ENCODE measurements around the gene PCBP2. TPM values are rescaled to one million over a fixed set of nuclear protein-coding genes. Genes with fewer than 3 reads are reported as not detected.
A peak's percentile ranks its signal among the peaks of the same experiment; 100 is the strongest.

PCBP2 gene
- total and polyA plus RNA-seq, 2 donors (not counting 1 experiment from before 2014, with no cell fraction given) = 271 to 315 TPM

GRCh38 chr12:53500776-53501614 lies 49.1 kb downstream of the PCBP2 start, which contains the start of gene TARBP2:
TSS of gene TARBP2 (plus strand) at chr12:53501283. CDS start at chr12:53501409, 126 bp downstream.
- Histone ChIP-seq H3K9me3 (ENCODE audit: control insufficient read depth, insufficient read depth, low read depth, low read length) (no peaks in the 10 kb centered on the region), H2AFZ (ENCODE audit: low read length) (peak within 1 kb of the TSS; percentile 87), H3K36me3 (ENCODE audit: control insufficient read depth, insufficient read depth, low read length) (peaks cover 20% of the 10 kb centered on the region), H3K27me3 (ENCODE audit: control insufficient read depth, insufficient read depth, low read length) (no peaks in the 10 kb centered on the region), H4K20me1 (ENCODE audit: control insufficient read depth, extremely low read depth, insufficient read depth, low read length) (no peaks in the 10 kb centered on the region), H3K4me1 (ENCODE audit: control insufficient read depth, extremely low read depth, insufficient read depth, low read length) (peaks cover 24% of the 10 kb centered on the region), H3K27ac (ENCODE audit: insufficient read depth, low read length) (peak within 1 kb of the TSS; percentile 93), H3K4me2 (ENCODE audit: extremely low read depth, insufficient read depth, low read length) (peak within 1 kb of the TSS; percentile 100), H3K9ac (ENCODE audit: insufficient read depth, low read length) (peak within 1 kb of the TSS; percentile 90), H3K79me2 (ENCODE audit: control insufficient read depth, insufficient read depth, low read length) (peaks cover 36% of the 10 kb centered on the region), H3K4me3 (replicated peaks in 1 of 4; ENCODE audit: control extremely low read depth in 1 of 4, insufficient read depth in 1 of 4, low read depth in 3 of 4, low read length in 4 of 4) (peak within 1 kb of the TSS; percentile 72 to 96 (median 80))
- peak; percentile 99 to 100 for DNase-seq (ENCODE audit: low read depth in 2 of 2)
- TF ChIP-seq CTCF (conservative IDR thresholded peaks at IDR 0.05 in 1 of 2, IDR thresholded peaks at IDR 0.05 in 1 of 2; ENCODE audit: low read depth in 1 of 2, low read length in 2 of 2) (no peak), EZH2 (IDR thresholded peaks at IDR 0.05; ENCODE audit: low read length, missing control alignments) (no peak)

- Histone ChIP-seq H3K4me3 (replicated peaks in 1 of 4; ENCODE audit: control extremely low read depth in 1 of 4, insufficient read depth in 1 of 4, low read depth in 3 of 4, low read length in 4 of 4) (peak overlapping the region; percentile 72 to 96 (median 80)), H3K4me1 (ENCODE audit: control insufficient read depth, extremely low read depth, insufficient read depth, low read length) (peaks cover 26% of the 10 kb centered on the region), H3K9ac (ENCODE audit: insufficient read depth, low read length) (peak overlapping the region; percentile 90), H3K79me2 (ENCODE audit: control insufficient read depth, insufficient read depth, low read length) (peaks cover 36% of the 10 kb centered on the region), H4K20me1 (ENCODE audit: control insufficient read depth, extremely low read depth, insufficient read depth, low read length) (no peaks in the 10 kb centered on the region), H2AFZ (ENCODE audit: low read length) (peak overlapping the region; percentile 87), H3K27ac (ENCODE audit: insufficient read depth, low read length) (peak overlapping the region; percentile 93), H3K36me3 (ENCODE audit: control insufficient read depth, insufficient read depth, low read length) (peaks cover 22% of the 10 kb centered on the region), H3K27me3 (ENCODE audit: control insufficient read depth, insufficient read depth, low read length) (no peaks in the 10 kb centered on the region), H3K4me2 (ENCODE audit: extremely low read depth, insufficient read depth, low read length) (peak overlapping the region; percentile 100), H3K9me3 (ENCODE audit: control insufficient read depth, insufficient read depth, low read depth, low read length) (no peaks in the 10 kb centered on the region)
- DNase-seq (ENCODE audit: low read depth in 2 of 2) = no peak
- TF ChIP-seq CTCF (conservative IDR thresholded peaks at IDR 0.05 in 1 of 2, IDR thresholded peaks at IDR 0.05 in 1 of 2; ENCODE audit: low read depth in 1 of 2, low read length in 2 of 2) = no peak
- no peak for TF ChIP-seq EZH2 (IDR thresholded peaks at IDR 0.05; ENCODE audit: low read length, missing control alignments)
Observed at GRCh38 chr12:53501615-53502181, 49.8 kb downstream of the PCBP2 start.

- H3K79me2 ChIP-seq (ENCODE audit: control insufficient read depth, insufficient read depth, low read length) = peaks cover 31% of the 10 kb centered on the region
- H2AFZ ChIP-seq (ENCODE audit: low read length) = no peak overlapping the region
- no peaks in the 10 kb centered on the region for H3K9me3 ChIP-seq (ENCODE audit: control insufficient read depth, insufficient read depth, low read depth, low read length)
- H3K9ac ChIP-seq (ENCODE audit: insufficient read depth, low read length) = no peak overlapping the region
- H3K27ac ChIP-seq (ENCODE audit: insufficient read depth, low read length) = peak overlapping the region; percentile 93
- peak overlapping the region; percentile 100 for H3K4me2 ChIP-seq (ENCODE audit: extremely low read depth, insufficient read depth, low read length)
- no peaks in the 10 kb centered on the region for H3K27me3 ChIP-seq (ENCODE audit: control insufficient read depth, insufficient read depth, low read length)
- H3K4me1 ChIP-seq (ENCODE audit: control insufficient read depth, extremely low read depth, insufficient read depth, low read length) = peaks cover 21% of the 10 kb centered on the region
- TF ChIP-seq CTCF (conservative IDR thresholded peaks at IDR 0.05 in 1 of 2, IDR thresholded peaks at IDR 0.05 in 1 of 2; ENCODE audit: low read depth in 1 of 2, low read length in 2 of 2) = no peak
- TF ChIP-seq EZH2 (IDR thresholded peaks at IDR 0.05; ENCODE audit: low read length, missing control alignments) = no peak
- H4K20me1 ChIP-seq (ENCODE audit: control insufficient read depth, extremely low read depth, insufficient read depth, low read length) = no peaks in the 10 kb centered on the region
- peak overlapping the region in 2 of 4 experiments; percentile 85 to 96 for H3K4me3 ChIP-seq (replicated peaks in 1 of 4; ENCODE audit: control extremely low read depth in 1 of 4, insufficient read depth in 1 of 4, low read depth in 3 of 4, low read length in 4 of 4)
- no peak for DNase-seq (ENCODE audit: low read depth in 2 of 2)
- H3K36me3 ChIP-seq (ENCODE audit: control insufficient read depth, insufficient read depth, low read length) = peaks cover 21% of the 10 kb centered on the region
Observed at GRCh38 chr12:53502331-53502730, 50.4 kb downstream of the PCBP2 start.
